ENCODE data around the gene FGD5.
"Not testable (repeated sequence)": the region's sequence is repeated elsewhere in the genome, so short reads cannot be mapped to it uniquely, and the experiment has no call there.

The FGD5 gene

GRCh38 chr3:14808025-14808424 is 10.7 kb upstream of the FGD5 start:
- H3K27me3 ChIP-seq = peaks cover 15% of the 10 kb centered on the region
- no peak for DNase-seq

GRCh38 chr3:14808502-14809266 is 10.1 kb upstream of the FGD5 start:
- DNase-seq = no peak
- H3K27me3 ChIP-seq = peaks cover 15% of the 10 kb centered on the region
- H3K9me3 ChIP-seq = no peaks in the 10 kb centered on the region
- no peak for TF ChIP-seq CTCF (IDR thresholded peaks at IDR 0.05; ENCODE audit: low read depth, low read length)
- H3K4me1 ChIP-seq = no peaks in the 10 kb centered on the region
- no peaks in the 10 kb centered on the region for H3K36me3 ChIP-seq
- no peak overlapping the region for H3K4me3 ChIP-seq (ENCODE audit: low read depth, low read length)

More at GRCh38 chr3:14808025-14808424, 10.7 kb upstream of the FGD5 start:
- Histone ChIP-seq H3K4me3 (ENCODE audit: low read depth, low read length) (no peak overlapping the region), H3K9me3 (no peaks in the 10 kb centered on the region), H3K4me1 (no peaks in the 10 kb centered on the region), H3K36me3 (no peaks in the 10 kb centered on the region)
- no peak for TF ChIP-seq CTCF (IDR thresholded peaks at IDR 0.05; ENCODE audit: low read depth, low read length)

- H3K9me3 ChIP-seq; H3K36me3 ChIP-seq; H3K4me1 ChIP-seq; DNase-seq; H3K4me3 ChIP-seq (ENCODE audit: low read depth, low read length): not testable (repeated sequence)
- H3K27me3 ChIP-seq = peaks cover 15% of the 10 kb centered on the region
These were observed 9.2 kb upstream of the FGD5 start for GRCh38 chr3:14809611-14810010.

GRCh38 chr3:14810070-14810791 is 8.5 kb upstream of the FGD5 start:
- no peak for DNase-seq
- Histone ChIP-seq H3K36me3 (no peaks in the 10 kb centered on the region), H3K27me3 (peaks cover 15% of the 10 kb centered on the region), H3K9me3 (no peaks in the 10 kb centered on the region), H3K4me1 (no peaks in the 10 kb centered on the region), H3K4me3 (ENCODE audit: low read depth, low read length) (no peak overlapping the region)
- no peak for TF ChIP-seq CTCF (IDR thresholded peaks at IDR 0.05; ENCODE audit: low read depth, low read length)

- Histone ChIP-seq H3K9me3 (no peaks in the 10 kb centered on the region), H3K4me3 (ENCODE audit: low read depth, low read length) (no peak overlapping the region), H3K36me3 (no peaks in the 10 kb centered on the region), H3K4me1 (no peaks in the 10 kb centered on the region), H3K27me3 (peaks cover 15% of the 10 kb centered on the region)
- no peak for DNase-seq
- TF ChIP-seq CTCF (IDR thresholded peaks at IDR 0.05; ENCODE audit: low read depth, low read length) = no peak
These were observed 7.7 kb upstream of the FGD5 start for GRCh38 chr3:14810801-14811661.

GRCh38 chr3:14811684-14812083 is 7.1 kb upstream of the FGD5 start:
- DNase-seq = no peak
- Histone ChIP-seq H3K4me1 (no peaks in the 10 kb centered on the region), H3K4me3 (ENCODE audit: low read depth, low read length) (no peak overlapping the region), H3K27me3 (peaks cover 15% of the 10 kb centered on the region), H3K9me3 (no peaks in the 10 kb centered on the region), H3K36me3 (no peaks in the 10 kb centered on the region)
- TF ChIP-seq CTCF (IDR thresholded peaks at IDR 0.05; ENCODE audit: low read depth, low read length) = no peak
